Measurements from ENCODE around the gene NHERF1. TPM values are rescaled to one million over a fixed set of nuclear protein-coding genes. Genes with fewer than 3 reads are reported as not detected.

Gene NHERF1
- total and polyA plus RNA-seq, 9 of the 15 experiments (the other 6 are each of a cell fraction or from before 2014, with no cell fraction given): 11.4 to 79.9 (median 36.9) TPM

DNA sequence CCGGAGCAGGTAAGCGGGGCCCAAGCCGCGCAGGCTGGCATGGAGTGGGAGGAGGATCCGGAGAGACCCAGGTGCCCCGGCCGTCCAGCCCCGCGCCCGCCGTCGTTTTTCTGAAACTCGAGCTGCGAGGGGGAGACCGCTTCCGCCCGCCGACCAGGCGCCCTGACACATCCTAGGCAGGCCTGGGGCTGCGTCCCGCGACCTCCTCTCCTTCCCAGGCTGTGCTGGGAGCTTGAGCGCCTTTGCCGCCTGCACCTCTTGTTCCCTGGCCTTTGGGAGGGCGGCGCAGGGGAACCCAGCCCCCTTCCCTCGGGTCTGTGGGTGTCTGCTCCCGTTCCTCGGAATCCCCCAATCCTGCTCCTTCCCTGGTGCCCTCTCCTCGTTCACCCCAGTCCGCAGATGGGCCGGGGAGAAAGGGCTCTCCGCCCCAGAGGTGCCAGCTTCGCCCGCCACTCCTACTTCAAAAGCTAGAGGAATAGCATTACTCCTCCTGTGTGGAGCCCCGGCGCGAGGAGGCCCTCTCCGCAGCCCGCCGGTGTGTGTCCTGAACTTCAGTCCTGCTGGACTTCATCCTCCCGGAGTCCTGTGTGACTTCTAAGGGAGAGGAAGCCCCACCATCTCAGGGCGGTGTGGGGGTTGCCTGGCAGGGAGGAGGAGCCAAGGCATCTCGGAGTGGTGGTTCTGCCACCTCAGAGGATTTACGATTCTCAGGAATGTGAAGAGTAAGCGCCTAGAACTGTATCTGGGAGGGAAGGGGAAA lies 1.0 kb downstream of the NHERF1 start:
- Histone ChIP-seq H2AFZ (ENCODE audit: low read depth, low read length) (peak overlapping the region; percentile 85; the same call in 1 of the 2 replicates), H3K79me2 (ENCODE audit: control insufficient read depth, insufficient read depth, low read length) (peaks cover 51% of the 10 kb centered on the region), H3K27ac (ENCODE audit: extremely low read depth, low read depth, low read length) (peak overlapping the region; percentile 68), H3K9ac (ENCODE audit: insufficient read depth in 1 of 2, low read depth in 2 of 2, low read length in 2 of 2) (peak overlapping the region; percentile 82 to 97; a peak in 3 of 4 replicates), H3K4me2 (ENCODE audit: insufficient read depth, low read length) (peak overlapping the region; percentile 74), H3K27me3 (ENCODE audit: control insufficient read depth in 2 of 2, insufficient read depth in 2 of 2, low read length in 2 of 2) (no peaks in the 10 kb centered on the region), H4K20me1 (replicated peaks; ENCODE audit: control insufficient read depth, insufficient read depth, low read length) (peaks cover 9% of the 10 kb centered on the region; the same call in 1 of the 2 replicates), H3K9me1 (ENCODE audit: control insufficient read depth, insufficient read depth, low read length) (no peaks in the 10 kb centered on the region), H3K4me1 (replicated peaks in 1 of 2; ENCODE audit: control insufficient read depth in 2 of 2, insufficient read depth in 2 of 2, low read length in 2 of 2) (peaks cover 40 to 70% of the 10 kb centered on the region in 2 experiments), H3K4me3 (peak overlapping the region; percentile 93), H3K9me3 (replicated peaks; ENCODE audit: control insufficient read depth, insufficient read depth, low read depth, low read length) (no peaks in the 10 kb centered on the region), H3K36me3 (ENCODE audit: control insufficient read depth, insufficient read depth, low read length) (peaks cover 13% of the 10 kb centered on the region; the same call in 2 of the 3 replicates)
- in situ Hi-C loops (cut with MboI): no loop called here
- POLR2A ChIA-PET: interaction anchor here (0.6 to 3.6 kb wide), 12 partner anchors 9 to 1322 kb away, joined by 3 to 22 read pairs (median 4); partner anchors contain the start of gene FDXR
- CTCF ChIA-PET (ENCODE audit: low intra/inter-chr PET ratio): interaction anchor here (0.7 kb wide), 1 partner anchor 89 kb away, joined by 3 read pairs; no protein-coding TSS in a partner anchor
- no peak for FAIRE-seq
- DNase-seq (ENCODE audit: extremely low read depth in 1 of 4, low spot score in 3 of 4): peak in 2 of 4 experiments; percentile 19 to 34
- intact Hi-C loops (cut with micrococcal nuclease): loop anchor here (5.0 kb wide), 1 partner anchor 118 kb away; no protein-coding TSS in a partner anchor
- TF ChIP-seq HDAC1 (IDR thresholded peaks at IDR 0.05) (0 out of 4 replicates have a peak, but pooled peaks of 1 of the 2 experiments have one; percentile 18), MEIS2 (IDR thresholded peaks at IDR 0.05; ENCODE audit: partially characterized antibody) (peak; percentile 30), NCOA4 (IDR thresholded peaks at IDR 0.05; ENCODE audit: partially characterized antibody) (no peak), KDM5B (IDR thresholded peaks at IDR 0.05; ENCODE audit: insufficient replicate concordance, low read depth, low read length) (peak; percentile 5), NONO (IDR thresholded peaks at IDR 0.05; ENCODE audit: low read depth in 2 of 2, low read length in 1 of 2) (no peak), ZNF707 (CRISPR knock-in tag; conservative IDR thresholded peaks at IDR 0.05) (no peak), RB1 (IDR thresholded peaks at IDR 0.05; ENCODE audit: low read depth) (0 out of 2 replicates have a peak, but pooled peaks have one; percentile 14), E2F6 (IDR thresholded peaks at IDR 0.05; ENCODE audit: borderline replicate concordance in 1 of 2, extremely low read depth in 1 of 2, insufficient read depth in 1 of 2, insufficient read length in 1 of 2, low read depth in 1 of 2, low read length in 1 of 2, poor library complexity in 1 of 2, severe bottlenecking in 1 of 2) (peak in 1 of 2 experiments; percentile 27), NFIC (IDR thresholded peaks at IDR 0.05) (0 out of 2 replicates have a peak, but pooled peaks have one; percentile 19), NRF1 (conservative IDR thresholded peaks at IDR 0.05 in 1 of 2, IDR thresholded peaks at IDR 0.05 in 1 of 2) (peak in 1 of 2 experiments; percentile 10; a peak in 1 of 4 replicates), KDM4B (IDR thresholded peaks at IDR 0.05; ENCODE audit: borderline replicate concordance in 2 of 2, low read depth in 1 of 2) (0 out of 4 replicates have a peak, but pooled peaks of 1 of the 2 experiments have one; percentile 27), SMAD4 (CRISPR knock-in tag; conservative IDR thresholded peaks at IDR 0.05) (0 out of 2 replicates have a peak, but pooled peaks have one; percentile 10), ZBTB7A (IDR thresholded peaks at IDR 0.05; ENCODE audit: borderline replicate concordance, control insufficient read depth, low read depth, low read length) (0 out of 2 replicates have a peak, but pooled peaks have one; percentile 15)
- TF ChIP-seq, protein P1, sequence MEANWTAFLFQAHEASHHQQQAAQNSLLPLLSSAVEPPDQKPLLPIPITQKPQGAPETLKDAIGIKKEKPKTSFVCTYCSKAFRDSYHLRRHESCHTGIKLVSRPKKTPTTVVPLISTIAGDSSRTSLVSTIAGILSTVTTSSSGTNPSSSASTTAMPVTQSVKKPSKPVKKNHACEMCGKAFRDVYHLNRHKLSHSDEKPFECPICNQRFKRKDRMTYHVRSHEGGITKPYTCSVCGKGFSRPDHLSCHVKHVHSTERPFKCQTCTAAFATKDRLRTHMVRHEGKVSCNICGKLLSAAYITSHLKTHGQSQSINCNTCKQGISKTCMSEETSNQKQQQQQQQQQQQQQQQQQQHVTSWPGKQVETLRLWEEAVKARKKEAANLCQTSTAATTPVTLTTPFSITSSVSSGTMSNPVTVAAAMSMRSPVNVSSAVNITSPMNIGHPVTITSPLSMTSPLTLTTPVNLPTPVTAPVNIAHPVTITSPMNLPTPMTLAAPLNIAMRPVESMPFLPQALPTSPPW (CRISPR knock-in tag; IDR thresholded peaks at IDR 0.05): no peak
- TF ChIP-seq, protein P2, sequence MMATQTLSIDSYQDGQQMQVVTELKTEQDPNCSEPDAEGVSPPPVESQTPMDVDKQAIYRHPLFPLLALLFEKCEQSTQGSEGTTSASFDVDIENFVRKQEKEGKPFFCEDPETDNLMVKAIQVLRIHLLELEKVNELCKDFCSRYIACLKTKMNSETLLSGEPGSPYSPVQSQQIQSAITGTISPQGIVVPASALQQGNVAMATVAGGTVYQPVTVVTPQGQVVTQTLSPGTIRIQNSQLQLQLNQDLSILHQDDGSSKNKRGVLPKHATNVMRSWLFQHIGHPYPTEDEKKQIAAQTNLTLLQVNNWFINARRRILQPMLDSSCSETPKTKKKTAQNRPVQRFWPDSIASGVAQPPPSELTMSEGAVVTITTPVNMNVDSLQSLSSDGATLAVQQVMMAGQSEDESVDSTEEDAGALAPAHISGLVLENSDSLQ (IDR thresholded peaks at IDR 0.05): peak; percentile 49
- 3% methylated on average over 44 of the region's 46 CpGs for WGBS (ENCODE audit: insufficient coverage, low coverage, missing lambda C conversion rate)
- BruUV-seq (replicated peaks): no TSS peak
- ATAC-seq: peak; percentile 14
